Adrenal gland (tissue), 12 donors: ENCODE results near the gene PELI3. TPM values are rescaled to one million over a fixed set of nuclear protein-coding genes. Genes with fewer than 3 reads are reported as not detected.

ENCODE experiments used
- DNase-seq, 7 donors: peaks; one replicate each; pipeline ENCODE4 v3.0.0-alpha.2; 2019 to 2020
- H3K27ac ChIP-seq, 5 donors: fragments of 200-600 bp; sonication (generic) in 4 of 5; 1 replicate in 3 of 5; 2 replicates in 2 of 5; pipeline versions ENCODE4 v1.5.1 to v1.8.0; 2016 to 2020; ENCODE audit warnings: mild to moderate bottlenecking in 1 of 5
- H3K27me3 ChIP-seq: fragments of 200-600 bp; 2 replicates; pipeline ENCODE4 v1.8.0; 2021
- H3K36me3 ChIP-seq, 2 donors: fragments of 200-600 bp; replicated peaks in 1 of 2; 1 replicate in 1 of 2; 2 replicates in 1 of 2; pipeline versions ENCODE4 v1.5.1 to v1.8.0; 2018 to 2022
- H3K4me1 ChIP-seq, 2 donors: fragments of 200-600 bp; replicated peaks in 1 of 2; 1 replicate in 1 of 2; 2 replicates in 1 of 2; pipeline versions ENCODE4 v1.5.1 to v1.8.0; 2018 to 2021
- H3K4me3 ChIP-seq, 4 donors: fragments of 200-600 bp; sonication (generic) in 3 of 4; one replicate each; pipeline ENCODE4 v1.5.1; 2016 to 2018
- H3K9me3 ChIP-seq, 3 donors: fragments of 200-600 bp; sonication (generic) in 1 of 3; replicated peaks in 1 of 3; 1 replicate in 2 of 3; 2 replicates in 1 of 3; pipeline versions ENCODE4 v1.5.1 to v1.8.0; 2016 to 2021
- CTCF ChIP-seq, 6 experiments: fragments of 450-650 bp in 4 of 6; fragments of 200-600 bp in 2 of 6; sonication (generic) in 1 of 6; IDR thresholded peaks; 1 replicate in 5 of 6; 2 replicates in 1 of 6; pipeline versions ENCODE4 v1.5.1 to v1.8.0; 2016 to 2021; ENCODE audit warnings: antibody characterized with exemption in 6 of 6, mild to moderate bottlenecking in 2 of 6, moderate library complexity in 1 of 6
- POLR2A ChIP-seq, 2 donors: fragments of 450-650 bp; IDR thresholded peaks; one replicate each; pipeline ENCODE4 v1.6.1; 2017; ENCODE audit warnings: antibody characterized with exemption in 2 of 2, mild to moderate bottlenecking in 2 of 2, moderate library complexity in 1 of 2
- WGBS, 4 donors: extraction: QIAGEN DNeasy Blood & Tissue Kit in 2 of 4; methylation state at CpG; one replicate each; pipeline versions ENCODE4 v1.1.5 to v1.1.7; 2013 to 2017; 5-methylcytosine and 5-hydroxymethylcytosine counted together
- intact Hi-C, 2 donors: fragments of 100-400 bp; cut with DNase I; formaldehyde crosslinking; loops; one replicate each; pipeline versions ENCODE4 v1.14.1 to v1.15.0; 2022 to 2023
- polyA plus RNA-seq, 3 donors: library from polyadenylated mRNA; stranded (reverse); fragments of 200-250 nt in 2 of 3; fragments of 350-450 nt in 1 of 3; fragmentation: Illumina TruSeq in 1 of 3; extraction: RNeasy Lipid Tissue Mini Kit (QIAGEN cat#74804) in 1 of 3; gene quantifications; one replicate each; pipeline ENCODE4 v1.2.3, GENCODE V29; 2013 to 2014
- total RNA-seq, 9 donors: library from RNA; depleted of rRNA in 4 of 9; stranded (reverse); fragments of >200 nt in 4 of 9; fragments of 120-200 nt in 1 of 9; fragmentation: NEBNext Ultra II Directional in 1 of 9; extraction: Animal tissue kit (Norgen Biotek cat#: 25700) in 1 of 9; gene quantifications; one replicate each; pipeline versions ENCODE4 v1.1.0 to v1.2.4, GENCODE V29; 2013 to 2023
- donor health status: healthy with polysubstance abuse.
- donor health status: Bipolar disorder and iron deficiency.
- donor health status: DM: yes; HTN: yes; CAD: no.
- donor health status: DM: no; HTN: no; CAD: no.
- donor health status: DM: no; HTN: no; CAD: no.
- donor health status: DM: yes; HTN: yes; CAD: no.

PELI3 gene
- total and polyA plus RNA-seq, 12 donors, result 6.4 to 34.3 (median 19.0) TPM

GRCh38 chr11:66497206-66497605 is 30.5 kb downstream of the PELI3 start:
- WGBS, 4 donors, result 96 to 100% (median 98%) methylated on average over 1 to 16 of the region's 16 CpGs
- Histone ChIP-seq H3K4me1 (no peaks in the 10 kb centered on the region), H3K27me3 (no peaks in the 10 kb centered on the region), H3K36me3 (peaks cover 0 to 27% of the 10 kb centered on the region in 2 donors), H3K27ac (no peak overlapping the region), H3K9me3 (no peaks in the 10 kb centered on the region), H3K4me3 (no peak overlapping the region)
- intact Hi-C loops, result no loop called here
- no peak for DNase-seq
- TF ChIP-seq CTCF (IDR thresholded peaks at IDR 0.05), result no peak
- no peak for TF ChIP-seq POLR2A (IDR thresholded peaks at IDR 0.05)

- Histone ChIP-seq H3K4me3 (no peak overlapping the region), H3K36me3 (peaks cover 0 to 21% of the 10 kb centered on the region in 2 donors), H3K4me1 (no peaks in the 10 kb centered on the region), H3K9me3 (no peaks in the 10 kb centered on the region), H3K27me3 (no peaks in the 10 kb centered on the region), H3K27ac (no peak overlapping the region)
- TF ChIP-seq POLR2A (IDR thresholded peaks at IDR 0.05) (no peak), CTCF (IDR thresholded peaks at IDR 0.05) (no peak)
- 85 to 88% (median 85%) methylated on average over 5 of the region's 5 CpGs for WGBS, 4 donors
- DNase-seq, result no peak
- intact Hi-C loops, result no loop called here
Measured at GRCh38 chr11:66498506-66498905, 31.8 kb downstream of the PELI3 start.

- TF ChIP-seq POLR2A (IDR thresholded peaks at IDR 0.05), result no peak
- TF ChIP-seq CTCF (IDR thresholded peaks at IDR 0.05), result no peak
- no peaks in the 10 kb centered on the region for H3K27me3 ChIP-seq
- H3K9me3 ChIP-seq, result no peaks in the 10 kb centered on the region
- no peak overlapping the region for H3K27ac ChIP-seq
- H3K4me3 ChIP-seq, result no peak overlapping the region
- H3K36me3 ChIP-seq, result peaks cover 0 to 11% of the 10 kb centered on the region in 2 donors
- intact Hi-C loops, result no loop called here
- DNase-seq, result no peak
- WGBS, 4 donors, result 6 to 100% (median 96%) methylated on average over 1 of the region's 1 CpG
- H3K4me1 ChIP-seq, result no peaks in the 10 kb centered on the region
Measured at GRCh38 chr11:66505276-66505816, 38.6 kb downstream of the PELI3 start.

- TF ChIP-seq POLR2A (IDR thresholded peaks at IDR 0.05) (no peak), CTCF (IDR thresholded peaks at IDR 0.05) (no peak)
- 52 to 72% (median 54%) methylated on average over 3 to 7 of the region's 7 CpGs for WGBS, 4 donors
- intact Hi-C loops, result no loop called here
Measured at GRCh38 chr11:66509131-66509561, 42.4 kb downstream of the PELI3 start.

More at GRCh38 chr11:66509131-66509561, 42.4 kb downstream of the PELI3 start:
- H3K27ac ChIP-seq, result no peak overlapping the region
- H3K4me1 ChIP-seq, result peaks cover 8 to 9% of the 10 kb centered on the region in 2 donors
- no peaks in the 10 kb centered on the region for H3K27me3 ChIP-seq
- H3K36me3 ChIP-seq, result peaks cover 0 to 11% of the 10 kb centered on the region in 2 donors
- DNase-seq, result peak in 1 of 7 donors; percentile 13
- no peak overlapping the region for H3K4me3 ChIP-seq
- H3K9me3 ChIP-seq, result no peaks in the 10 kb centered on the region
